NCI-H774 (cell line): ENCODE results near the gene ANXA11.

Experiments used
- DNase-seq: peaks from one replicate; lab custom pipeline; 2025; lab: John Stamatoyannopoulos, UW

Gene ANXA11

DNA sequence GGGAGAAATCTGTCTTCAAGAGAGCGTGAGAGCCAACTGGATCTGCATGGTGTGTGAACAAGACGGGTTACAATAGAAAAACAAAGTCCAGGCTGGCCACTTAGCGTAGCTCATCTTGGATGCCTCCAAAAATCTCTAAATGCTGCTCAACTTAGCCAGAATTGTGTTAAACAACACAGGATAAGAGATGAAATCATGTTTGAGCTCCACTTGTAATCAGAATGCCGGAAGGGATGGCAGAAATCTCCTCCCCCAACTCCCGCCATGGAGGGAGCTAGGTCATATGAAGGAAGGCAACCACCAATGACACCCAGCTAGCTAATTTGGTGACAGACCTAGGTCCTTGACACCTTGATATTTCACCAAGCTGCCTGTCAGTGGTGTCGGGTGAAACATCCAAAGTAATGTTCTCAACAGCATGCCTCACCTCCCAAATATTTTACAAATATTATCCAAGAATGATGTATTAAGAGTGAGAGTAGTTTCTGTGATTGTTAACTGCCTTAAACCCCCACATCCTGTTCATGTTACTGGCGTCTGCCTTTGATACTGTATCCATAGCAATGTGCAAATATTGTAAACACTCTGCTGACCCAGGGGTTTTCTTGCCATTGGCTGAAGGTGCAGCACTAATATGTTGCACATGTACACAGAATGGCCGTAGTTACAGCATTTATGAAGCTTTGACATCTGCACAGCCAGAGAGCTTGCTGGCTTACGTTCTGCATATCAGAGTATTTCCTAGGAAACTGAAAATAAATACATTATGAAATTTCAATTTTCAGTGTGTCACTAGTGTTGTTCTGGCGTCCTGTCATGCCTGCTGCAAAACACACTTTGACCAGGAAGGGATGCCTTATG lies 101.0 kb downstream of the ANXA11 start:
- no peak for DNase-seq
